ENCODE data around the gene TGFB3.

Gene TGFB3

GRCh38 chr14:75982266-75983018 is 647 bp upstream of the TGFB3 start:
- no peaks in the 10 kb centered on the region for H3K36me3 ChIP-seq
- H3K4me3 ChIP-seq (ENCODE audit: low read depth in 1 of 2, low read length in 1 of 2) = peak overlapping the region; percentile 60 to 77
- peaks cover 23 to 27% of the 10 kb centered on the region in 2 experiments for H3K4me1 ChIP-seq (ENCODE audit: control insufficient read depth in 1 of 2, insufficient read depth in 1 of 2, low read depth in 1 of 2, low read length in 1 of 2)
- H3K9me3 ChIP-seq = no peaks in the 10 kb centered on the region
- peak; percentile 37 for TF ChIP-seq CTCF (IDR thresholded peaks at IDR 0.05)
- peaks cover 94% of the 10 kb centered on the region for H3K27me3 ChIP-seq
- no peak overlapping the region for H3K27ac ChIP-seq

- H3K27ac ChIP-seq = no peak overlapping the region
- H3K9me3 ChIP-seq = no peaks in the 10 kb centered on the region
- H3K36me3 ChIP-seq = no peaks in the 10 kb centered on the region
- no peak overlapping the region for H3K4me3 ChIP-seq (ENCODE audit: low read depth in 1 of 2, low read length in 1 of 2)
- TF ChIP-seq CTCF (IDR thresholded peaks at IDR 0.05) = no peak
- H3K27me3 ChIP-seq = peaks cover 78% of the 10 kb centered on the region
- peaks cover 18 to 24% of the 10 kb centered on the region in 2 experiments for H3K4me1 ChIP-seq (ENCODE audit: control insufficient read depth in 1 of 2, insufficient read depth in 1 of 2, low read depth in 1 of 2, low read length in 1 of 2)
These were observed 939 bp downstream of the TGFB3 start for GRCh38 chr14:75980856-75981255.

GRCh38 chr14:75979648-75980565 is 1.9 kb downstream of the TGFB3 start:
- TF ChIP-seq CTCF (IDR thresholded peaks at IDR 0.05) = no peak
- peaks cover 69% of the 10 kb centered on the region for H3K27me3 ChIP-seq

GRCh38 chr14:75979071-75979571 is 2.7 kb downstream of the TGFB3 start:
- H3K27ac ChIP-seq = no peak overlapping the region
- peaks cover 61% of the 10 kb centered on the region for H3K27me3 ChIP-seq
- no peaks in the 10 kb centered on the region for H3K36me3 ChIP-seq
- H3K4me3 ChIP-seq (ENCODE audit: low read depth in 1 of 2, low read length in 1 of 2) = no peak overlapping the region
- H3K4me1 ChIP-seq (ENCODE audit: control insufficient read depth in 1 of 2, insufficient read depth in 1 of 2, low read depth in 1 of 2, low read length in 1 of 2) = peaks cover 14 to 21% of the 10 kb centered on the region in 2 experiments
- no peaks in the 10 kb centered on the region for H3K9me3 ChIP-seq
- no peak for TF ChIP-seq CTCF (IDR thresholded peaks at IDR 0.05)

More at GRCh38 chr14:75979648-75980565, 1.9 kb downstream of the TGFB3 start:
- no peak overlapping the region for H3K4me3 ChIP-seq (ENCODE audit: low read depth in 1 of 2, low read length in 1 of 2)
- H3K27ac ChIP-seq = no peak overlapping the region
- no peaks in the 10 kb centered on the region for H3K9me3 ChIP-seq
- H3K4me1 ChIP-seq (ENCODE audit: control insufficient read depth in 1 of 2, insufficient read depth in 1 of 2, low read depth in 1 of 2, low read length in 1 of 2) = peaks cover 14 to 21% of the 10 kb centered on the region in 2 experiments
- H3K36me3 ChIP-seq = no peaks in the 10 kb centered on the region

GRCh38 chr14:75978249-75978731 is 3.5 kb downstream of the TGFB3 start:
- no peak overlapping the region for H3K27ac ChIP-seq
- peaks cover 53% of the 10 kb centered on the region for H3K27me3 ChIP-seq
- no peaks in the 10 kb centered on the region for H3K9me3 ChIP-seq
- TF ChIP-seq CTCF (IDR thresholded peaks at IDR 0.05) = no peak
- no peak overlapping the region for H3K4me3 ChIP-seq (ENCODE audit: low read depth in 1 of 2, low read length in 1 of 2)
- no peaks in the 10 kb centered on the region for H3K36me3 ChIP-seq
- H3K4me1 ChIP-seq (ENCODE audit: control insufficient read depth in 1 of 2, insufficient read depth in 1 of 2, low read depth in 1 of 2, low read length in 1 of 2) = peaks cover 14 to 21% of the 10 kb centered on the region in 2 experiments
